Measurements from ENCODE around the gene PLD6.

PLD6 gene

DNA sequence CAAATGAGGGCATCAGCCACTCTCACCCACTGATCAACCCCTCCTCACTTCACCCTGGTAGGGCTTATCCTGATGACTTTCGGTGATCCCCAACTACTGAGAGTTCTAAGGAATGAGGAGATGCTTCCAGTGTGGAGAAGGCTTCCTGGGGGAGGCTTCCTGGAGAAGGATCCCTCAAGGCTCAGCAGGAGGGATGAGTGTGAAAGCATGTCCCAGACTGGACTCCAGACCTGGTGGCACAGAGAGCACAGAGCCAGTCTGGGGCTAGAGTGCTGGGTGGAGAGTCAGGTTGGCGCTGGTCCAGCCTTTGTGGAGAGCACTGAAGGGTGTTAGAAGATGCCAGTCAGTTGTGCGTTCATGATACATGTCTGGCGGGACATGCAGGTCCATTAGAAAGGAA lies 53.7 kb downstream of the PLD6 start:
- Histone ChIP-seq H3F3A (ENCODE audit: control insufficient read depth, insufficient read depth) (no peaks in the 10 kb centered on the region), H3K4me2 (ENCODE audit: low read length) (no peak overlapping the region), H4K20me1 (ENCODE audit: control insufficient read depth, insufficient read depth, low read depth, low read length) (no peaks in the 10 kb centered on the region), H3K27ac (ENCODE audit: low read depth, low read length) (no peak overlapping the region), H3K27me3 (ENCODE audit: control insufficient read depth, low read length) (no peaks in the 10 kb centered on the region), H3K79me2 (ENCODE audit: control insufficient read depth, low read length) (no peaks in the 10 kb centered on the region), H3K9me3 (ENCODE audit: control insufficient read depth, insufficient read depth, low read length) (no peaks in the 10 kb centered on the region), H3K4me3 (ENCODE audit: low read length) (no peak overlapping the region), H3K36me3 (ENCODE audit: control insufficient read depth, low read length) (peaks cover 57% of the 10 kb centered on the region), H3K4me1 (ENCODE audit: control insufficient read depth, low read length) (no peaks in the 10 kb centered on the region), H3K9me2 (replicated peaks; ENCODE audit: control insufficient read depth, low read length) (no peaks in the 10 kb centered on the region)
- no peak for TF ChIP-seq EZH2phosphoT487 (IDR thresholded peaks at IDR 0.05; ENCODE audit: borderline replicate concordance, low read length)
- TF ChIP-seq, protein P1, sequence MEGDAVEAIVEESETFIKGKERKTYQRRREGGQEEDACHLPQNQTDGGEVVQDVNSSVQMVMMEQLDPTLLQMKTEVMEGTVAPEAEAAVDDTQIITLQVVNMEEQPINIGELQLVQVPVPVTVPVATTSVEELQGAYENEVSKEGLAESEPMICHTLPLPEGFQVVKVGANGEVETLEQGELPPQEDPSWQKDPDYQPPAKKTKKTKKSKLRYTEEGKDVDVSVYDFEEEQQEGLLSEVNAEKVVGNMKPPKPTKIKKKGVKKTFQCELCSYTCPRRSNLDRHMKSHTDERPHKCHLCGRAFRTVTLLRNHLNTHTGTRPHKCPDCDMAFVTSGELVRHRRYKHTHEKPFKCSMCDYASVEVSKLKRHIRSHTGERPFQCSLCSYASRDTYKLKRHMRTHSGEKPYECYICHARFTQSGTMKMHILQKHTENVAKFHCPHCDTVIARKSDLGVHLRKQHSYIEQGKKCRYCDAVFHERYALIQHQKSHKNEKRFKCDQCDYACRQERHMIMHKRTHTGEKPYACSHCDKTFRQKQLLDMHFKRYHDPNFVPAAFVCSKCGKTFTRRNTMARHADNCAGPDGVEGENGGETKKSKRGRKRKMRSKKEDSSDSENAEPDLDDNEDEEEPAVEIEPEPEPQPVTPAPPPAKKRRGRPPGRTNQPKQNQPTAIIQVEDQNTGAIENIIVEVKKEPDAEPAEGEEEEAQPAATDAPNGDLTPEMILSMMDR (IDR thresholded peaks at IDR 0.05; ENCODE audit: low read depth, low read length, poor library complexity, severe bottlenecking), result no peak

DNA sequence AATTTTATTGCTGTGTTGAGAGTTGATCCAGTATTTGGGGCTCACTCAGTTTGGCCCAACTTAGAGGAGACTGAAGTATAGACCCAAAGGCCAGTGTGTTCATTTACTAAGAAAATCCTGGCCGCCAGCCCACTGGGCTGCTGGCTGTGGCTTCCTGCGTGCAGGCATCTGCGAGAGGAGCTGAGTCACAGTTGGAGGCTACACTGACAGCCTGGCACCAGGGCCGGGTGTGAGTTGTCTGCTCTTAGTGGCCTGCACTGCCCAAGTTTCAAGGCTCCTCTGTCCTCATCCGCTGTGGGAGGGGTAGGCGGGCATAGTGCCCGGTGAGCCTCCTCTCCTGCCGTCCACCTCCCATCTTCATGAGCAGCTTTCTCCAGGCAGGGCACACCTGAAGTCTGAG lies 54.2 kb downstream of the PLD6 start:
- H3K9me3 ChIP-seq (ENCODE audit: control insufficient read depth, insufficient read depth, low read length), result no peaks in the 10 kb centered on the region
- no peak for TF ChIP-seq EZH2phosphoT487 (IDR thresholded peaks at IDR 0.05; ENCODE audit: borderline replicate concordance, low read length)
- TF ChIP-seq, protein P1 (IDR thresholded peaks at IDR 0.05; ENCODE audit: low read depth, low read length, poor library complexity, severe bottlenecking), result no peak
- peaks cover 58% of the 10 kb centered on the region for H3K36me3 ChIP-seq (ENCODE audit: control insufficient read depth, low read length)
- H3K4me3 ChIP-seq (ENCODE audit: low read length), result no peak overlapping the region
- H4K20me1 ChIP-seq (ENCODE audit: control insufficient read depth, insufficient read depth, low read depth, low read length), result no peaks in the 10 kb centered on the region
- H3K4me1 ChIP-seq (ENCODE audit: control insufficient read depth, low read length), result no peaks in the 10 kb centered on the region
- no peak overlapping the region for H3K4me2 ChIP-seq (ENCODE audit: low read length)
- H3K27ac ChIP-seq (ENCODE audit: low read depth, low read length), result no peak overlapping the region
- no peaks in the 10 kb centered on the region for H3K9me2 ChIP-seq (replicated peaks; ENCODE audit: control insufficient read depth, low read length)
- H3F3A ChIP-seq (ENCODE audit: control insufficient read depth, insufficient read depth), result no peaks in the 10 kb centered on the region
- no peaks in the 10 kb centered on the region for H3K27me3 ChIP-seq (ENCODE audit: control insufficient read depth, low read length)
- no peaks in the 10 kb centered on the region for H3K79me2 ChIP-seq (ENCODE audit: control insufficient read depth, low read length)

DNA sequence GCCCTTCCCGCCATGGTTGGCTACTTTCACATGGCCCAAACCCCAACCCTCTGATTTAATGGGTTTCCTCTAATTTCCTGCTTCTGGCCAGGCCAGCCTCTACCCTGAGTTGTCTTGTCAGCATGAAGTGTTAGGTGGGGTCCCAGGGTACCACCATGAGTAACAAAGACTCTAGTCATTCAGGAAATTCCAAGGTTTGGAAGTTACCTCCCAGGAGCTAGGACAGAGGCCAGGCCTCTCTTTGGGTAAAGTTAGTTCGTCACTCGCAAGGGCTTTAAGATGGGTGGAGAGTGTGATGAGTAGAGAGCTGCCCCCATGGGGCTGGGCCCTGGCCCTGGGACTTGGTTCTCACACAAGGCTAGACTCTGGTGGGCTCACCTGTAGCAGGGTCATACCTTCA lies 54.6 kb downstream of the PLD6 start:
- H3K36me3 ChIP-seq (ENCODE audit: control insufficient read depth, low read length), result peaks cover 59% of the 10 kb centered on the region
- H3F3A ChIP-seq (ENCODE audit: control insufficient read depth, insufficient read depth), result no peaks in the 10 kb centered on the region

More for the DNA sequence above, 54.6 kb downstream of the PLD6 start:
- no peak overlapping the region for H3K27ac ChIP-seq (ENCODE audit: low read depth, low read length)
- H3K9me2 ChIP-seq (replicated peaks; ENCODE audit: control insufficient read depth, low read length), result no peaks in the 10 kb centered on the region
- H3K9me3 ChIP-seq (ENCODE audit: control insufficient read depth, insufficient read depth, low read length), result no peaks in the 10 kb centered on the region
- no peaks in the 10 kb centered on the region for H3K4me1 ChIP-seq (ENCODE audit: control insufficient read depth, low read length)
- no peak overlapping the region for H3K4me2 ChIP-seq (ENCODE audit: low read length)
- no peaks in the 10 kb centered on the region for H3K27me3 ChIP-seq (ENCODE audit: control insufficient read depth, low read length)
- no peaks in the 10 kb centered on the region for H4K20me1 ChIP-seq (ENCODE audit: control insufficient read depth, insufficient read depth, low read depth, low read length)
- H3K4me3 ChIP-seq (ENCODE audit: low read length), result no peak overlapping the region
- TF ChIP-seq EZH2phosphoT487 (IDR thresholded peaks at IDR 0.05; ENCODE audit: borderline replicate concordance, low read length), result no peak
- TF ChIP-seq, protein P1 (IDR thresholded peaks at IDR 0.05; ENCODE audit: low read depth, low read length, poor library complexity, severe bottlenecking), result no peak
- no peaks in the 10 kb centered on the region for H3K79me2 ChIP-seq (ENCODE audit: control insufficient read depth, low read length)

All from DOHH2 (cell line).